Fibroblast of skin of left biceps (primary cell): Measurements from ENCODE around the gene ESAM.

Experiments used
- DNase-seq, 2 experiments: peaks; one replicate each; pipeline ENCODE4 v3.0.0-alpha.2; 2013; ENCODE audit warnings: low read depth in 2 of 2

Gene ESAM

GRCh38 chr11:124752471-124753102, 9.5 kb downstream of the ESAM start:
- DNase-seq = no peak

- DNase-seq = no peak
Measured at GRCh38 chr11:124751741-124752470, 10.2 kb downstream of the ESAM start, which contains the start of gene VSIG2. VSIG2 (minus strand) TSS chr11:124752255; CDS start chr11:124752137, 118 bp downstream.

GRCh38 chr11:124751391-124751740, 10.7 kb downstream of the ESAM start:
- DNase-seq = no peak

- DNase-seq = no peak
Measured at GRCh38 chr11:124749912-124750311, 12.2 kb downstream of the ESAM start.

GRCh38 chr11:124748481-124749343, 13.4 kb downstream of the ESAM start:
- DNase-seq = no peak

- no peak for DNase-seq
Measured at GRCh38 chr11:124748100-124748418, 14.0 kb downstream of the ESAM start.

- no peak for DNase-seq
Measured at GRCh38 chr11:124747406-124748099, 14.5 kb downstream of the ESAM start.

- DNase-seq = no peak
Measured at GRCh38 chr11:124746621-124747243, 15.4 kb downstream of the ESAM start.

- no peak for DNase-seq
Measured at GRCh38 chr11:124745835-124746620, 16.1 kb downstream of the ESAM start.

- DNase-seq = no peak
Measured at GRCh38 chr11:124745270-124745834, 16.7 kb downstream of the ESAM start.

GRCh38 chr11:124743050-124743449, 19.0 kb downstream of the ESAM start:
- no peak for DNase-seq

GRCh38 chr11:124742555-124742954, 19.5 kb downstream of the ESAM start:
- DNase-seq = no peak

GRCh38 chr11:124740277-124740882, 21.7 kb downstream of the ESAM start:
- no peak for DNase-seq

GRCh38 chr11:124739479-124740276, 22.4 kb downstream of the ESAM start, which contains the start of gene NRGN:
NRGN (plus strand) TSS chr11:124739942; CDS start chr11:124740085, 143 bp downstream.
- DNase-seq = peak; percentile 52 to 55

- DNase-seq = no peak
Measured at GRCh38 chr11:124738713-124739478, 23.2 kb downstream of the ESAM start.

- DNase-seq = no peak
Measured at GRCh38 chr11:124737638-124738305, 24.3 kb downstream of the ESAM start.

GRCh38 chr11:124736736-124737135, 25.4 kb downstream of the ESAM start:
- no peak for DNase-seq

GRCh38 chr11:124732230-124732629, 29.9 kb downstream of the ESAM start:
- no peak for DNase-seq
